HG02840 (cell line): ENCODE data around the gene ZNG1B.
"Not testable (repeated sequence)": the region's sequence is repeated elsewhere in the genome, so short reads cannot be mapped to it uniquely, and the experiment has no call there.

Source experiments
- ATAC-seq: cut with Tn5 transposase; IDR thresholded peaks from one replicate; pipeline ENCODE4 v1.9.1; 2021; ENCODE audit warnings: mild to moderate bottlenecking, moderate library complexity, moderate number of reproducible peaks; ENCODE audit not compliant: unreplicated experiment, low FRiP score

The ZNG1B gene

DNA sequence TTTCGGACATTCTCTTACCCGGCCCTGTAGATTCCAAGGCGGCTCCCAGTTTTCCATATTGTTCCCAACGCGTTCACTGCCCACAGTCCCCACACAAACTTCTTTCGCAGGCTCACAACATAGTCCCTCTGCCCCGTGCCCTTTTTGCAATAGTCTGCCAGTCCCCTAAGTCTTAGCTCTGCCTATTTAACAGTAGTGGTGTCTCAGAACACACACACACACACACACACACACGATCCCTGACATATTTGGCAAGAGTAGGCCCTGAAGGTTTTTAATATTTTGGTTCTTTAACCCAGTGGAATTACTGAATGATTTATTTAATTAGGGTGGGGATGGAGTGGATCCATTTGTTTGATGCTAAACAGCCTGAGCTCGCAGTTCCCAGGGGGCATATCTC is 105.0 kb downstream of the ZNG1B start:
- ATAC-seq = not testable (repeated sequence)
